K562 (cell line): ENCODE data around the gene CCSER2. TPM values are rescaled to one million over a fixed set of nuclear protein-coding genes. Genes with fewer than 3 reads are reported as not detected.

Source experiments
- ATAC-seq: fragments of 200-7000 bp; cut with Tn5 transposase; 3 replicates; pipeline ENCODE4 v1.9.1; 2020; ENCODE audit warnings: moderate library complexity
- BruUV-seq: library from RNA; stranded (reverse); fragments of 400-500 nt; replicated peaks from 2 replicates; lab custom pipeline; 2021; lab: Mats Ljungman, UMichigan
- CTCF ChIA-PET: fragments of 300-600 bp; formaldehyde crosslinking; extraction: SDS; loops from one replicate; lab custom pipeline; 2021; ENCODE audit warnings: low intra/inter-chr PET ratio; lab: Yijun Ruan, JAX
- POLR2A ChIA-PET: fragments of 300-600, 350-650 bp; sonication (Branson Sonifier 250); formaldehyde crosslinking; extraction: SDS; loops from one replicate; lab custom pipeline; 2021; ENCODE audit warnings: antibody characterized with exemption, inconsistent platforms; lab: Yijun Ruan, JAX
- DNase-seq, 4 experiments: peaks; one replicate each; pipeline versions ENCODE4 v3.0.0 to v3.0.0-alpha.2; 2011 to 2018; ENCODE audit warnings: low spot score in 3 of 4, mixed read lengths in 3 of 4; ENCODE audit errors: extremely low read depth in 1 of 4
- FAIRE-seq: peaks from 2 replicates; lab custom pipeline; 2011; peaks lifted over from hg19 to GRCh38; lab: Jason Lieb, UNC
- H2AFZ ChIP-seq: 2 replicates; pipeline ENCODE4 v1.6.0; 2011; ENCODE audit warnings: low read depth, low read length, control low read depth, inconsistent platforms
- H3K27ac ChIP-seq: fragments of 200-600 bp; 3 replicates; pipeline ENCODE4 v1.8.0; 2011; ENCODE audit warnings: low read depth, mild to moderate bottlenecking, control low read depth, inconsistent platforms, low read length, moderate library complexity, mixed read lengths; ENCODE audit errors: extremely low read depth
- H3K27me3 ChIP-seq, 2 experiments: fragments of 300-600 bp in 1 of 2; 2 replicates in 1 of 2; 3 replicates in 1 of 2; pipeline versions ENCODE4 v1.6.0 to v1.8.0; 2011; ENCODE audit warnings: inconsistent platforms in 2 of 2, low read length in 2 of 2, mild to moderate bottlenecking in 1 of 2, mixed read lengths in 1 of 2, moderate library complexity in 1 of 2; ENCODE audit not compliant: control insufficient read depth in 2 of 2, insufficient read depth in 2 of 2
- H3K36me3 ChIP-seq: fragments of 300-600 bp; 3 replicates; pipeline ENCODE4 v1.8.0; 2011; ENCODE audit warnings: mild to moderate bottlenecking, low read length, inconsistent platforms; ENCODE audit not compliant: control insufficient read depth, insufficient read depth
- H3K4me1 ChIP-seq, 2 experiments: fragments of 200-600 bp in 1 of 2; replicated peaks in 1 of 2; 2 replicates in 1 of 2; 3 replicates in 1 of 2; pipeline versions ENCODE4 v1.5.1 to v1.8.0; 2011; ENCODE audit warnings: inconsistent platforms in 2 of 2, low read length in 2 of 2, mild to moderate bottlenecking in 1 of 2, mixed read lengths in 1 of 2, moderate library complexity in 1 of 2; ENCODE audit not compliant: control insufficient read depth in 2 of 2, insufficient read depth in 2 of 2
- H3K4me2 ChIP-seq: 2 replicates; pipeline ENCODE4 v1.6.1; 2011; ENCODE audit warnings: low read length, control low read depth, inconsistent platforms, mixed read lengths; ENCODE audit not compliant: insufficient read depth
- H3K4me3 ChIP-seq: fragments of 200-600 bp; sonication (generic), shearing (Covaris generic); 2 replicates; pipeline ENCODE4 v1.5.1; 2016; ENCODE audit warnings: control low read depth, inconsistent platforms
- H3K79me2 ChIP-seq: fragments of 200-600 bp; 3 replicates; pipeline ENCODE4 v1.8.0; 2011; ENCODE audit warnings: low read length, inconsistent platforms; ENCODE audit not compliant: control insufficient read depth, insufficient read depth
- H3K9ac ChIP-seq, 2 experiments: 2 replicates each; pipeline versions ENCODE4 v1.6.0 to v1.6.1; 2011; ENCODE audit warnings: low read depth in 2 of 2, low read length in 2 of 2, control low read depth in 1 of 2, inconsistent platforms in 1 of 2, mild to moderate bottlenecking in 1 of 2, mixed read lengths in 1 of 2; ENCODE audit not compliant: insufficient read depth in 1 of 2
- H3K9me1 ChIP-seq: one replicate; pipeline ENCODE4 v1.6.0; 2011; ENCODE audit warnings: inconsistent platforms, mild to moderate bottlenecking, low read length, moderate library complexity; ENCODE audit not compliant: control insufficient read depth, insufficient read depth
- H3K9me3 ChIP-seq: replicated peaks from 2 replicates; pipeline ENCODE4 v1.5.1; 2011; ENCODE audit warnings: low read depth, low read length, inconsistent platforms; ENCODE audit not compliant: control insufficient read depth, insufficient read depth
- H4K20me1 ChIP-seq: replicated peaks from 2 replicates; pipeline ENCODE4 v1.6.1; 2011; ENCODE audit warnings: low read length, inconsistent platforms, mixed read lengths; ENCODE audit not compliant: control insufficient read depth, insufficient read depth
- CBFA2T3 ChIP-seq: fragments of 450-650 bp; IDR thresholded peaks from 2 replicates; pipeline ENCODE4 v1.6.1; 2017
- CREB3 ChIP-seq: fragments of 450-650 bp; conservative IDR thresholded peaks from 2 replicates; pipeline ENCODE4 v1.6.1; 2016; ENCODE audit warnings: missing genetic modification characterization, low read depth, mild to moderate bottlenecking, missing compliant biosample characterization, moderate library complexity
- ETV6 ChIP-seq, 3 experiments: fragments of 150-350 bp in 1 of 3; sonication (generic) in 1 of 3; formaldehyde crosslinking in 1 of 3; IDR thresholded peaks; 2 replicates each; pipeline versions ENCODE4 v1.6.1 to v1.8.0; 2014 to 2022; ENCODE audit warnings: borderline replicate concordance in 2 of 3, low read depth in 2 of 3, antibody characterized with exemption in 1 of 3, low read length in 1 of 3, mild to moderate bottlenecking in 1 of 3, missing genetic modification reagents in 1 of 3
- MBD2 ChIP-seq: sonication (generic); IDR thresholded peaks from 2 replicates; pipeline ENCODE4 v1.6.1; 2016; ENCODE audit warnings: low read depth, borderline replicate concordance
- MEIS2 ChIP-seq: fragments of 450-650 bp; IDR thresholded peaks from 2 replicates; pipeline ENCODE4 v1.6.1; 2014; ENCODE audit warnings: mild to moderate bottlenecking; ENCODE audit not compliant: partially characterized antibody
- PKNOX1 ChIP-seq: fragments of 450-650 bp; IDR thresholded peaks from 2 replicates; pipeline ENCODE4 v1.6.1; 2016
- PML ChIP-seq: IDR thresholded peaks from 2 replicates; pipeline ENCODE4 v1.6.1; 2012; ENCODE audit warnings: low read length, inconsistent platforms
- RBBP5 ChIP-seq: fragments of 200-600 bp; sonication (generic); IDR thresholded peaks from 2 replicates; pipeline ENCODE4 v1.6.1; 2012; ENCODE audit warnings: borderline replicate concordance, mild to moderate bottlenecking, low read length, control low read depth, inconsistent platforms; ENCODE audit not compliant: insufficient read depth, poor library complexity, severe bottlenecking
- RBM34 ChIP-seq: fragments of 200-400 bp; formaldehyde crosslinking; IDR thresholded peaks from 2 replicates; pipeline ENCODE4 v1.6.1; 2018; ENCODE audit warnings: low read length, borderline replicate concordance; ENCODE audit not compliant: insufficient read depth
- ZNF318 ChIP-seq, 2 experiments: fragments of 450-650 bp; IDR thresholded peaks; 2 replicates each; pipeline ENCODE4 v1.6.1; 2016; ENCODE audit warnings: mild to moderate bottlenecking in 2 of 2, borderline replicate concordance in 1 of 2, low read depth in 1 of 2, moderate library complexity in 1 of 2
- WGBS: fragments of 100-300 bp; shearing (Covaris generic); methylation state at CpG from one replicate; pipeline ENCODE4 v1.1.6; 2016; ENCODE audit warnings: low coverage, mixed read lengths; ENCODE audit not compliant: insufficient coverage; ENCODE audit errors: missing lambda C conversion rate; 5-methylcytosine and 5-hydroxymethylcytosine counted together
- in situ Hi-C: fragments of 300-500 bp; cut with MboI; formaldehyde crosslinking; loops from 4 replicates; pipeline ENCODE4 v1.15.0; 2018; ENCODE audit warnings: inconsistent platforms, mixed read lengths
- intact Hi-C: fragments of 100-400 bp; cut with micrococcal nuclease; formaldehyde crosslinking; loops from 2 replicates; pipeline ENCODE4 v1.14.2; 2022
- polyA plus RNA-seq, 8 experiments: library from polyadenylated mRNA; depleted of rRNA in 4 of 8; stranded (reverse) in 5 of 8; unstranded in 3 of 8; fragments of >200 nt; fragmentation: Nextera tagmentation in 2 of 8; fragmentation: Illumina TruSeq in 1 of 8; extraction: Ambion mirVana in 2 of 8; extraction: Trizol in 1 of 8; gene quantifications; 2 replicates each; pipeline versions ENCODE4 v1.2.1 to v1.2.3, GENCODE V29; 2011 to 2014; ENCODE audit warnings: inconsistent platforms in 1 of 8, missing spikeins in 1 of 8
- total RNA-seq, 7 experiments: library from RNA; depleted of rRNA in 6 of 7; stranded (reverse); fragments of >200 nt in 6 of 7; fragmentation: Illumina TruSeq in 2 of 7; extraction: Trizol in 2 of 7; gene quantifications; 2 replicates each; pipeline versions ENCODE4 v1.2.1 to v1.2.3, GENCODE V29; 2011 to 2021; ENCODE audit warnings: low replicate concordance in 1 of 7

The CCSER2 gene
- total and polyA plus RNA-seq, 9 of the 15 experiments (the other 6 are each of a cell fraction or from before 2014, with no cell fraction given), result 2.7 to 15.1 (median 9.7) TPM

GRCh38 chr10:84530724-84531325, 202.4 kb downstream of the CCSER2 start:
- DNase-seq (peak in 1 of 4 experiments; percentile 14), ATAC-seq (peak; percentile 58; the same call in 2 of the 3 replicates), FAIRE-seq (no peak)
- intact Hi-C loops (no loop called here), in situ Hi-C loops (no loop called here)
- H3K27me3 ChIP-seq, result 0 out of 5 replicates have a peak, but pooled peaks cover 0 to 3% of the 10 kb centered on the region in 2 experiments
- H3K79me2 ChIP-seq, result no peaks in the 10 kb centered on the region
- no peaks in the 10 kb centered on the region; a peak in 1 of 5 replicates for H3K4me1 ChIP-seq
- no peak overlapping the region for H3K9ac ChIP-seq
- no peak overlapping the region for H3K4me3 ChIP-seq
- WGBS, result 7% methylated on average over 9 of the region's 9 CpGs
- H4K20me1 ChIP-seq, result no peaks in the 10 kb centered on the region; the same call in 1 of the 2 replicates
- H3K27ac ChIP-seq, result no peak overlapping the region
- peak overlapping the region; percentile 62 for H2AFZ ChIP-seq
- peaks cover 1% of the 10 kb centered on the region; the same call in 1 of the 2 replicates for H3K9me3 ChIP-seq
- ChIA-PET CTCF (no interaction called here), POLR2A (interaction anchor here (0.6 to 1.0 kb wide), 3 partner anchors 9 to 254 kb away, joined by 3 read pairs; partner anchors contain the start of gene CCSER2)
- H3K36me3 ChIP-seq, result no peaks in the 10 kb centered on the region
- H3K9me1 ChIP-seq, result no peaks in the 10 kb centered on the region
- H3K4me2 ChIP-seq, result peak overlapping the region; percentile 9; the same call in 1 of the 2 replicates
- no TSS peak for BruUV-seq
- no peak for TF ChIP-seq PML
- TF ChIP-seq CBFA2T3, result no peak
- no peak for TF ChIP-seq ZNF318 (IDR thresholded peaks at IDR 0.05; ENCODE audit: borderline replicate concordance in 1 of 2, low read depth in 1 of 2)
- no peak for TF ChIP-seq CREB3 (tag)
- TF ChIP-seq MEIS2, result no peak
- no peak for TF ChIP-seq MBD2
- no peak for TF ChIP-seq RBBP5
- TF ChIP-seq ETV6 (IDR thresholded peaks at IDR 0.05; ENCODE audit: borderline replicate concordance in 1 of 2, low read depth in 2 of 2, low read length in 1 of 2), result no peak
- no peak for TF ChIP-seq ETV6 (CRISPR knock-in tag; IDR thresholded peaks at IDR 0.05; ENCODE audit: borderline replicate concordance)
- TF ChIP-seq RBM34, result no peak
- TF ChIP-seq PKNOX1, result peak; percentile 45; the same call in 1 of the 2 replicates
